ENCODE results near the gene FAM72B.
"Not testable (repeated sequence)": the region's sequence is repeated elsewhere in the genome, so short reads cannot be mapped to it uniquely, and the experiment has no call there.

The FAM72B gene

GRCh38 chr1:121197095-121197882 is 13.1 kb upstream of the FAM72B start:
- H3K27me3 ChIP-seq (ENCODE audit: insufficient read depth, low read length); H3K9ac ChIP-seq (ENCODE audit: low read depth, low read length); H3K27ac ChIP-seq (ENCODE audit: low read depth, low read length); H3K36me3 ChIP-seq (ENCODE audit: insufficient read depth, low read length); H3K4me3 ChIP-seq (ENCODE audit: low read length); H3K9me3 ChIP-seq (ENCODE audit: insufficient read depth, low read depth, low read length); H3K4me1 ChIP-seq (ENCODE audit: insufficient read depth, low read length): not testable (repeated sequence)
- WGBS, result 91% methylated on average over 2 of the region's 7 CpGs

- not testable (repeated sequence) for H3K36me3 ChIP-seq (ENCODE audit: insufficient read depth, low read length); H3K9ac ChIP-seq (ENCODE audit: low read depth, low read length); H3K4me1 ChIP-seq (ENCODE audit: insufficient read depth, low read length); H3K27me3 ChIP-seq (ENCODE audit: insufficient read depth, low read length); H3K9me3 ChIP-seq (ENCODE audit: insufficient read depth, low read depth, low read length); H3K4me3 ChIP-seq (ENCODE audit: low read length); H3K27ac ChIP-seq (ENCODE audit: low read depth, low read length)
- no CpG with 5 or more reads among the region's 2 CpGs for WGBS
Observed at GRCh38 chr1:121192512-121192911, 8.4 kb upstream of the FAM72B start.

- not testable (repeated sequence) for H3K27me3 ChIP-seq (ENCODE audit: insufficient read depth, low read length); H3K9ac ChIP-seq (ENCODE audit: low read depth, low read length); H3K9me3 ChIP-seq (ENCODE audit: insufficient read depth, low read depth, low read length); H3K36me3 ChIP-seq (ENCODE audit: insufficient read depth, low read length); H3K27ac ChIP-seq (ENCODE audit: low read depth, low read length); H3K4me1 ChIP-seq (ENCODE audit: insufficient read depth, low read length)
- WGBS, result 100% methylated on average over 2 of the region's 5 CpGs
- H3K4me3 ChIP-seq (ENCODE audit: low read length), result peak overlapping the region; percentile 23; the same call in 1 of the 2 replicates
Observed at GRCh38 chr1:121187914-121188313, 3.8 kb upstream of the FAM72B start.

GRCh38 chr1:121186191-121186590 is 2.1 kb upstream of the FAM72B start:
- H3K4me3 ChIP-seq (ENCODE audit: low read length); H3K36me3 ChIP-seq (ENCODE audit: insufficient read depth, low read length); H3K27ac ChIP-seq (ENCODE audit: low read depth, low read length); H3K9ac ChIP-seq (ENCODE audit: low read depth, low read length); H3K9me3 ChIP-seq (ENCODE audit: insufficient read depth, low read depth, low read length); H3K4me1 ChIP-seq (ENCODE audit: insufficient read depth, low read length); H3K27me3 ChIP-seq (ENCODE audit: insufficient read depth, low read length): not testable (repeated sequence)
- no CpG with 5 or more reads among the region's 20 CpGs for WGBS

GRCh38 chr1:121185140-121185708 is 1.1 kb upstream of the FAM72B start:
- H3K4me1 ChIP-seq (ENCODE audit: insufficient read depth, low read length); H3K27me3 ChIP-seq (ENCODE audit: insufficient read depth, low read length); H3K9me3 ChIP-seq (ENCODE audit: insufficient read depth, low read depth, low read length); H3K27ac ChIP-seq (ENCODE audit: low read depth, low read length); H3K9ac ChIP-seq (ENCODE audit: low read depth, low read length); H3K36me3 ChIP-seq (ENCODE audit: insufficient read depth, low read length): not testable (repeated sequence)
- peak overlapping the region; percentile 40 for H3K4me3 ChIP-seq (ENCODE audit: low read length)
- WGBS, result no CpG with 5 or more reads among the region's 48 CpGs

GRCh38 chr1:121183867-121184266 is 273 bp downstream of the FAM72B start:
- H3K9ac ChIP-seq (ENCODE audit: low read depth, low read length); H3K36me3 ChIP-seq (ENCODE audit: insufficient read depth, low read length); H3K9me3 ChIP-seq (ENCODE audit: insufficient read depth, low read depth, low read length); H3K27me3 ChIP-seq (ENCODE audit: insufficient read depth, low read length); H3K4me1 ChIP-seq (ENCODE audit: insufficient read depth, low read length): not testable (repeated sequence)
- Histone ChIP-seq H3K4me3 (ENCODE audit: low read length) (peak overlapping the region; percentile 56), H3K27ac (ENCODE audit: low read depth, low read length) (peak overlapping the region; percentile 64; the same call in 1 of the 2 replicates)
- WGBS, result 0% methylated on average over 5 of the region's 31 CpGs

GRCh38 chr1:121178197-121178596 is 5.9 kb downstream of the FAM72B start:
- not testable (repeated sequence) for H3K4me3 ChIP-seq (ENCODE audit: low read length); H3K27me3 ChIP-seq (ENCODE audit: insufficient read depth, low read length); H3K4me1 ChIP-seq (ENCODE audit: insufficient read depth, low read length); H3K9ac ChIP-seq (ENCODE audit: low read depth, low read length); H3K27ac ChIP-seq (ENCODE audit: low read depth, low read length); H3K9me3 ChIP-seq (ENCODE audit: insufficient read depth, low read depth, low read length); H3K36me3 ChIP-seq (ENCODE audit: insufficient read depth, low read length)

GRCh38 chr1:121176649-121177048 is 7.5 kb downstream of the FAM72B start:
- WGBS, result 94% methylated on average over 2 of the region's 2 CpGs
- not testable (repeated sequence) for H3K27ac ChIP-seq (ENCODE audit: low read depth, low read length); H3K9ac ChIP-seq (ENCODE audit: low read depth, low read length); H3K27me3 ChIP-seq (ENCODE audit: insufficient read depth, low read length); H3K36me3 ChIP-seq (ENCODE audit: insufficient read depth, low read length); H3K9me3 ChIP-seq (ENCODE audit: insufficient read depth, low read depth, low read length); H3K4me3 ChIP-seq (ENCODE audit: low read length); H3K4me1 ChIP-seq (ENCODE audit: insufficient read depth, low read length)

GRCh38 chr1:121168152-121168668 is 15.9 kb downstream of the FAM72B start:
- H3K36me3 ChIP-seq (ENCODE audit: insufficient read depth, low read length); H3K4me3 ChIP-seq (ENCODE audit: low read length); H3K27ac ChIP-seq (ENCODE audit: low read depth, low read length); H3K27me3 ChIP-seq (ENCODE audit: insufficient read depth, low read length); H3K4me1 ChIP-seq (ENCODE audit: insufficient read depth, low read length); H3K9ac ChIP-seq (ENCODE audit: low read depth, low read length); H3K9me3 ChIP-seq (ENCODE audit: insufficient read depth, low read depth, low read length): not testable (repeated sequence)
- no CpG with 5 or more reads among the region's 3 CpGs for WGBS

- not testable (repeated sequence) for H3K9me3 ChIP-seq (ENCODE audit: insufficient read depth, low read depth, low read length); H3K4me1 ChIP-seq (ENCODE audit: insufficient read depth, low read length); H3K4me3 ChIP-seq (ENCODE audit: low read length); H3K27ac ChIP-seq (ENCODE audit: low read depth, low read length); H3K9ac ChIP-seq (ENCODE audit: low read depth, low read length); H3K27me3 ChIP-seq (ENCODE audit: insufficient read depth, low read length); H3K36me3 ChIP-seq (ENCODE audit: insufficient read depth, low read length)
- WGBS, result 93% methylated on average over 1 of the region's 2 CpGs
Observed at GRCh38 chr1:121167225-121167738, 16.9 kb downstream of the FAM72B start.

GRCh38 chr1:121165296-121165695 is 18.8 kb downstream of the FAM72B start:
- not testable (repeated sequence) for H3K36me3 ChIP-seq (ENCODE audit: insufficient read depth, low read length); H3K4me1 ChIP-seq (ENCODE audit: insufficient read depth, low read length); H3K9ac ChIP-seq (ENCODE audit: low read depth, low read length); H3K9me3 ChIP-seq (ENCODE audit: insufficient read depth, low read depth, low read length); H3K4me3 ChIP-seq (ENCODE audit: low read length); H3K27me3 ChIP-seq (ENCODE audit: insufficient read depth, low read length); H3K27ac ChIP-seq (ENCODE audit: low read depth, low read length)

Measured in HUES64 (cell line).